IMR-90 (cell line): ENCODE data around the gene PCSK6. TPM values are rescaled to one million over a fixed set of nuclear protein-coding genes. Genes with fewer than 3 reads are reported as not detected.

ENCODE experiments used
- ATAC-seq: fragments of 200-7000 bp; cut with Tn5 transposase; 2 replicates; pipeline ENCODE4 v1.9.1; 2020; ENCODE audit warnings: low read depth, mild to moderate bottlenecking, moderate library complexity
- BruUV-seq: library from RNA; stranded (reverse); fragments of 400-500 nt; replicated peaks from 2 replicates; lab custom pipeline; 2021; lab: Mats Ljungman, UMichigan
- CTCF ChIA-PET: fragments of 300-600 bp; formaldehyde crosslinking; extraction: SDS; loops from one replicate; lab custom pipeline; 2021; ENCODE audit warnings: antibody characterized with exemption; lab: Yijun Ruan, JAX
- POLR2A ChIA-PET: fragments of 300-600 bp; sonication (Branson Sonifier 250); formaldehyde crosslinking; loops from one replicate; lab custom pipeline; 2022; ENCODE audit warnings: antibody characterized with exemption; ENCODE audit not compliant: unreplicated experiment; lab: Charles Lee
- DNase-seq: peaks from one replicate; pipeline ENCODE4 v3.0.0; 2013
- H2AFZ ChIP-seq: replicated peaks from 2 replicates; pipeline ENCODE3; 2013; ENCODE audit warnings: low read length, mild to moderate bottlenecking; ENCODE audit not compliant: poor library complexity
- H2AK5ac ChIP-seq: 2 replicates; pipeline ENCODE4 v1.6.1; 2013; ENCODE audit warnings: low read depth, low read length, inconsistent platforms
- H2AK9ac ChIP-seq: replicated peaks from 2 replicates; pipeline ENCODE3; 2013; ENCODE audit warnings: mild to moderate bottlenecking, low read depth, low read length, moderate library complexity; ENCODE audit not compliant: poor library complexity
- H2BK120ac ChIP-seq: 2 replicates; pipeline ENCODE4 v1.6.1; 2013; ENCODE audit warnings: low read depth, low read length, inconsistent platforms
- H2BK15ac ChIP-seq: 3 replicates; pipeline ENCODE4 v1.6.1; 2013; ENCODE audit warnings: low read depth, low read length, inconsistent platforms
- H2BK20ac ChIP-seq: 2 replicates; pipeline ENCODE4 v1.6.1; 2013; ENCODE audit warnings: low read depth, mild to moderate bottlenecking, inconsistent platforms, low read length, moderate library complexity
- H2BK5ac ChIP-seq: 2 replicates; pipeline ENCODE4 v1.6.1; 2013; ENCODE audit warnings: mild to moderate bottlenecking, low read depth, low read length, inconsistent platforms; ENCODE audit not compliant: poor library complexity, severe bottlenecking
- H3K14ac ChIP-seq: replicated peaks from 2 replicates; pipeline ENCODE4 v1.6.1; 2013; ENCODE audit warnings: low read depth, low read length, inconsistent platforms
- H3K18ac ChIP-seq: 2 replicates; pipeline ENCODE4 v1.6.1; 2013; ENCODE audit warnings: low read depth, low read length, control low read depth
- H3K23ac ChIP-seq: 2 replicates; pipeline ENCODE4 v1.6.1; 2013; ENCODE audit warnings: low read depth, low read length, inconsistent platforms
- H3K27ac ChIP-seq: 2 replicates; pipeline ENCODE4 v1.5.1; 2013; ENCODE audit warnings: mild to moderate bottlenecking, control low read depth, low read length; ENCODE audit not compliant: insufficient read depth
- H3K27me3 ChIP-seq: 2 replicates; pipeline ENCODE4 v1.6.1; 2013; ENCODE audit warnings: low read length; ENCODE audit not compliant: control insufficient read depth, insufficient read depth
- H3K36me3 ChIP-seq: 2 replicates; pipeline ENCODE4 v1.6.1; 2013; ENCODE audit warnings: low read length, mixed read lengths; ENCODE audit not compliant: control insufficient read depth, insufficient read depth
- H3K4ac ChIP-seq: 2 replicates; pipeline ENCODE4 v1.6.1; 2013; ENCODE audit warnings: low read depth, low read length, inconsistent platforms
- H3K4me1 ChIP-seq: 2 replicates; pipeline ENCODE4 v1.6.1; 2013; ENCODE audit warnings: low read length, mixed read lengths; ENCODE audit not compliant: control insufficient read depth, insufficient read depth
- H3K4me2 ChIP-seq: 2 replicates; pipeline ENCODE4 v1.6.1; 2013; ENCODE audit warnings: low read depth, mild to moderate bottlenecking, control low read depth, low read length, moderate library complexity
- H3K4me3 ChIP-seq: 2 replicates; pipeline ENCODE4 v1.5.1; 2013; ENCODE audit warnings: low read depth, mild to moderate bottlenecking, control low read depth, low read length, moderate library complexity; ENCODE audit not compliant: insufficient read depth
- H3K56ac ChIP-seq: 2 replicates; pipeline ENCODE4 v1.6.1; 2013; ENCODE audit warnings: low read length, inconsistent platforms; ENCODE audit not compliant: insufficient read depth; ENCODE audit errors: extremely low read depth
- H3K79me1 ChIP-seq, 2 experiments: 2 replicates each; pipeline ENCODE4 v1.6.1; 2013; ENCODE audit warnings: low read length in 2 of 2, inconsistent platforms in 1 of 2, low read depth in 1 of 2
- H3K9ac ChIP-seq: 2 replicates; pipeline ENCODE4 v1.6.1; 2013; ENCODE audit warnings: low read depth, low read length, control low read depth
- H3K9me1 ChIP-seq: 2 replicates; pipeline ENCODE4 v1.6.1; 2013; ENCODE audit warnings: low read length, inconsistent platforms; ENCODE audit not compliant: insufficient read depth
- H3K9me3 ChIP-seq: 2 replicates; pipeline ENCODE4 v1.6.1; 2013; ENCODE audit warnings: low read length; ENCODE audit not compliant: control insufficient read depth, insufficient read depth
- H4K20me1 ChIP-seq: 2 replicates; pipeline ENCODE4 v1.6.1; 2013; ENCODE audit warnings: low read length, inconsistent platforms; ENCODE audit not compliant: insufficient read depth
- H4K5ac ChIP-seq: 2 replicates; pipeline ENCODE4 v1.6.1; 2013; ENCODE audit warnings: mild to moderate bottlenecking, low read depth, low read length, control low read depth
- H4K8ac ChIP-seq, 2 experiments: 2 replicates each; pipeline ENCODE4 v1.6.1; 2013; ENCODE audit warnings: low read depth in 2 of 2, low read length in 2 of 2, control low read depth in 1 of 2, inconsistent platforms in 1 of 2
- H4K91ac ChIP-seq: 2 replicates; pipeline ENCODE4 v1.6.1; 2013; ENCODE audit warnings: low read depth, low read length, inconsistent platforms; ENCODE audit not compliant: insufficient read depth
- BHLHE40 ChIP-seq: fragments of 150-350 bp; IDR thresholded peaks from 2 replicates; pipeline ENCODE4 v1.6.1; 2016; ENCODE audit warnings: mild to moderate bottlenecking, low read depth, low read length
- CEBPB ChIP-seq: IDR thresholded peaks from 2 replicates; pipeline ENCODE4 v1.6.1; 2012; ENCODE audit warnings: low read depth, low read length, improper control_type of control experiment
- CHD1 ChIP-seq: IDR thresholded peaks from 2 replicates; pipeline ENCODE4 v1.6.1; 2012; ENCODE audit warnings: low read depth, low read length, improper control_type of control experiment
- ELK1 ChIP-seq: fragments of 150-350 bp; IDR thresholded peaks from 2 replicates; pipeline ENCODE4 v1.6.1; 2016; ENCODE audit warnings: low read depth, mild to moderate bottlenecking, low read length, moderate library complexity, borderline replicate concordance
- FOS ChIP-seq: fragments of 150-350 bp; IDR thresholded peaks from 2 replicates; pipeline ENCODE4 v1.6.1; 2016; ENCODE audit warnings: low read depth, low read length
- MAFK ChIP-seq: IDR thresholded peaks from 2 replicates; pipeline ENCODE4 v1.6.1; 2012; ENCODE audit warnings: low read depth, low read length, improper control_type of control experiment
- MAZ ChIP-seq: IDR thresholded peaks from 2 replicates; pipeline ENCODE4 v1.6.1; 2012; ENCODE audit warnings: low read depth, mild to moderate bottlenecking, low read length, improper control_type of control experiment, moderate library complexity, borderline replicate concordance
- MXI1 ChIP-seq: IDR thresholded peaks from 2 replicates; pipeline ENCODE4 v1.6.1; 2012; ENCODE audit warnings: low read depth, mild to moderate bottlenecking, low read length, moderate library complexity, borderline replicate concordance
- NFE2L2 ChIP-seq: fragments of 150-350 bp; IDR thresholded peaks from 2 replicates; pipeline ENCODE4 v1.6.1; 2016; ENCODE audit warnings: low read depth, mild to moderate bottlenecking, low read length
- POLR2A ChIP-seq: IDR thresholded peaks from 2 replicates; pipeline ENCODE4 v1.6.1; 2012; ENCODE audit warnings: mild to moderate bottlenecking, low read depth, low read length
- RAD21 ChIP-seq: IDR thresholded peaks from 2 replicates; pipeline ENCODE4 v1.6.1; 2012; ENCODE audit warnings: low read length, improper control_type of control experiment
- RCOR1 ChIP-seq: IDR thresholded peaks from 2 replicates; pipeline ENCODE4 v1.6.1; 2012; ENCODE audit warnings: mild to moderate bottlenecking, low read length, improper control_type of control experiment; ENCODE audit not compliant: insufficient replicate concordance
- RFX5 ChIP-seq: IDR thresholded peaks from 2 replicates; pipeline ENCODE4 v1.8.0; 2012; ENCODE audit warnings: low read depth, mild to moderate bottlenecking, low read length, moderate library complexity
- SMC3 ChIP-seq: fragments of 150-350 bp; IDR thresholded peaks from 2 replicates; pipeline ENCODE4 v1.6.1; 2016; ENCODE audit warnings: low read depth, mild to moderate bottlenecking, antibody characterized with exemption, low read length, moderate library complexity
- USF2 ChIP-seq: fragments of 150-350 bp; IDR thresholded peaks from 2 replicates; pipeline ENCODE4 v1.6.1; 2017; ENCODE audit warnings: mild to moderate bottlenecking, antibody characterized with exemption, low read length, low read depth
- WGBS, 2 experiments: methylation state at CpG; one replicate each; pipeline versions ENCODE4 v1.1.5 to v1.1.7; 2013; ENCODE audit warnings: missing lambda C conversion rate in 2 of 2; ENCODE audit not compliant: insufficient read length in 1 of 2; ENCODE audit errors: extremely low coverage in 2 of 2; 5-methylcytosine and 5-hydroxymethylcytosine counted together
- dilution Hi-C: fragments of 300-500 bp; cut with HindIII; formaldehyde crosslinking; loops from one replicate; pipeline ENCODE4 v1.14.3; 2018; ENCODE audit warnings: low sequenced_read_pairs; ENCODE audit not compliant: unreplicated experiment
- in situ Hi-C: fragments of 300-500 bp; cut with MboI; formaldehyde crosslinking; loops from 3 replicates; pipeline ENCODE4 v1.14.3; 2019; ENCODE audit warnings: low sequenced_read_pairs, inconsistent platforms, mixed read lengths
- intact Hi-C: fragments of 100-400 bp; cut with micrococcal nuclease; formaldehyde crosslinking; loops from 2 replicates; pipeline ENCODE4 v1.10.0; 2022
- polyA plus RNA-seq, 3 experiments: library from polyadenylated mRNA; depleted of rRNA; stranded (reverse); fragments of >200 nt; gene quantifications; 2 replicates each; pipeline ENCODE4 v1.2.3, GENCODE V29; 2012; ENCODE audit warnings: low replicate concordance in 1 of 3
- total RNA-seq: library from RNA; depleted of rRNA; stranded (reverse); fragments of >200 nt; gene quantifications from 2 replicates; pipeline ENCODE4 v1.2.3, GENCODE V29; 2012
- TF ChIP-seq, protein P1 (sequence below): conservative IDR thresholded peaks from 2 replicates; pipeline ENCODE4 v1.5.1; 2012; ENCODE audit warnings: mild to moderate bottlenecking, low read depth, low read length, improper control_type of control experiment

The PCSK6 gene
- total and polyA plus RNA-seq, 2 of the 4 experiments (the other 2 are of a cell fraction): not detected

DNA sequence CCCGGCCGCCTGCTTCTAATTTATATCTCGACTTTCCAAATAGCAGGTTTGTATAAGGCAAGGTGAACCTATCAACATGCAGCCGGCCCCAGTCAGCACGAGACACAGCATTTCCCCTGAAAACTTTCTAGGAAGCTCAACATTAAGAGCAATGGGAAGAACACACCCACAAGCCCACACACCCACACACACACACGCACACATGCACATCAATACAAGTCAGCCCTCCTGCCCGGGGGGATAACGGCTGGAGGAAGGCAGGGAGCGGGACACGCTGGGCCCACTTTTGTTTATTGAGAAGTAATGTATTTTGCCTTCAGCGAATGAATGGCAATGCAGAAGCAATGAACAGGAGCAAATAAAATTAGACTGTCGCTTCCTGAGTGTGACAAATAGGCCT is 83.5 kb downstream of the PCSK6 start:
- Histone ChIP-seq H3K27ac (no peak overlapping the region), H3K9ac (no peak overlapping the region), H2BK5ac (no peak overlapping the region), H3K9me1 (no peaks in the 10 kb centered on the region), H2BK20ac (no peak overlapping the region), H2AFZ (no peak overlapping the region), H3K14ac (no peak overlapping the region), H3K9me3 (no peaks in the 10 kb centered on the region), H3K36me3 (no peaks in the 10 kb centered on the region), H3K4me1 (no peaks in the 10 kb centered on the region), H4K8ac (no peak overlapping the region), H3K18ac (no peak overlapping the region), H3K79me1 (no peaks in the 10 kb centered on the region), H2BK15ac (no peak overlapping the region), H4K20me1 (no peaks in the 10 kb centered on the region), H3K4me3 (no peak overlapping the region), H4K5ac (no peak overlapping the region), H3K27me3 (peaks cover 18% of the 10 kb centered on the region; the same call in 1 of the 2 replicates), H3K4me2 (no peak overlapping the region), H2AK9ac (no peak overlapping the region), H4K91ac (no peak overlapping the region), H3K23ac (no peak overlapping the region), H3K56ac (no peak overlapping the region), H2AK5ac (no peak overlapping the region), H3K4ac (no peak overlapping the region), H2BK120ac (no peak overlapping the region)
- intact Hi-C loops (no loop called here), in situ Hi-C loops (no loop called here), dilution Hi-C loops (no loop called here)
- DNase-seq: no peak
- ChIA-PET POLR2A (no interaction called here), CTCF (no interaction called here)
- BruUV-seq: no TSS peak
- TF ChIP-seq POLR2A: no peak
- no peak for TF ChIP-seq FOS
- TF ChIP-seq RFX5: no peak
- TF ChIP-seq CHD1: no peak
- TF ChIP-seq SMC3: no peak
- no peak for TF ChIP-seq MAZ
- no peak for TF ChIP-seq MXI1
- TF ChIP-seq ELK1: no peak
- TF ChIP-seq RAD21: no peak
- no peak for TF ChIP-seq CEBPB
- no peak for TF ChIP-seq RCOR1
- no peak for TF ChIP-seq BHLHE40
- no peak for TF ChIP-seq MAFK
- TF ChIP-seq NFE2L2: no peak
- TF ChIP-seq, protein P1, sequence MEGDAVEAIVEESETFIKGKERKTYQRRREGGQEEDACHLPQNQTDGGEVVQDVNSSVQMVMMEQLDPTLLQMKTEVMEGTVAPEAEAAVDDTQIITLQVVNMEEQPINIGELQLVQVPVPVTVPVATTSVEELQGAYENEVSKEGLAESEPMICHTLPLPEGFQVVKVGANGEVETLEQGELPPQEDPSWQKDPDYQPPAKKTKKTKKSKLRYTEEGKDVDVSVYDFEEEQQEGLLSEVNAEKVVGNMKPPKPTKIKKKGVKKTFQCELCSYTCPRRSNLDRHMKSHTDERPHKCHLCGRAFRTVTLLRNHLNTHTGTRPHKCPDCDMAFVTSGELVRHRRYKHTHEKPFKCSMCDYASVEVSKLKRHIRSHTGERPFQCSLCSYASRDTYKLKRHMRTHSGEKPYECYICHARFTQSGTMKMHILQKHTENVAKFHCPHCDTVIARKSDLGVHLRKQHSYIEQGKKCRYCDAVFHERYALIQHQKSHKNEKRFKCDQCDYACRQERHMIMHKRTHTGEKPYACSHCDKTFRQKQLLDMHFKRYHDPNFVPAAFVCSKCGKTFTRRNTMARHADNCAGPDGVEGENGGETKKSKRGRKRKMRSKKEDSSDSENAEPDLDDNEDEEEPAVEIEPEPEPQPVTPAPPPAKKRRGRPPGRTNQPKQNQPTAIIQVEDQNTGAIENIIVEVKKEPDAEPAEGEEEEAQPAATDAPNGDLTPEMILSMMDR: no peak
- TF ChIP-seq USF2: no peak
- no peak for ATAC-seq
- WGBS, 2 experiments: no CpG with 5 or more reads among the region's 12 CpGs
